ENCODE measurements around the gene PITPNM3.

DNA sequence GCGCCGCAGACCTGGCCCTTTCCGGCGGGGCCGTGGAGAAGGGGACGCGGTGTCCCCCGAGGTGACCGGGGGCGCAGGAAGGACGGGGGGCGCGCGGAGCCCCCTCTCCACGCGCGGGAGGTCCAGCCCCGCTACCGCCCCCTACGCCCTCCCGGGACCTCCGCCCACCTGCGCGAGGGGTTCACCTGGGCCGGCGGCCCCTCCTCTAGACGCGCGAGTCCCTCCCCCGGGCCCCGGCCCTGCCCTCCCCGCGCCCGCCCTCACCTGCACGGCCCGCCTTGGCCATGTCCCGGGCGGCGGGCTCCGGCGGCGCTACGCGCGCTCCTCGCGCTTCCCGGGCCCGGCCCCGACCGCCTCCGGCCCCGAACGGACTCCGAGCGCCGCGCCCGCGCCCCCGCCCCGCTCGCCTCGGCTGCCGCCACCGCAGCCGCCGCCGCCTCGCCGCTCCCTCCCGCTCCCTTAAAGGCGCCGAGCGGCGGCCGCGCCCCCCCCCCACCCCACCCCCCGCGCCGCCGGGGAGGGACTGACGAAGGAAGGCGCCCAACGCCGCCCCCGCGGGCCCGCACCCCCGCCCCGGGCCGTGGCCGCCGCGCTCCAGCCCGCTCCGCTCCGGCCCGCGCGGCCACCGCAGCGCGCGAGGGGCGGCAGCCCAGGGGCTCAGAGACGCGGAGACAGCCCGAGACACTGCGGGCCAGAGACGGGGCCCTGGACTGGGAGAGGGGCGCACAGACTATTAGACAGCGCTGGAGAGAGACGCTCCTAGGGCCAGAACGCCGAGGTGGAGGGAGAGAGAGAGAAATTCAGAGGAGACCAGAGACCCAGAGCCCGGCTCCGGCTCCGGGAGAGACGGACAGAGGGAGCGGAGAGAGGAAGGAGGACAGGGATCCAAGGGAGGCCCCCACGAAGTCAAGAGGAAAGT lies at the start of gene PITPNM3:
- TF ChIP-seq, protein P1, sequence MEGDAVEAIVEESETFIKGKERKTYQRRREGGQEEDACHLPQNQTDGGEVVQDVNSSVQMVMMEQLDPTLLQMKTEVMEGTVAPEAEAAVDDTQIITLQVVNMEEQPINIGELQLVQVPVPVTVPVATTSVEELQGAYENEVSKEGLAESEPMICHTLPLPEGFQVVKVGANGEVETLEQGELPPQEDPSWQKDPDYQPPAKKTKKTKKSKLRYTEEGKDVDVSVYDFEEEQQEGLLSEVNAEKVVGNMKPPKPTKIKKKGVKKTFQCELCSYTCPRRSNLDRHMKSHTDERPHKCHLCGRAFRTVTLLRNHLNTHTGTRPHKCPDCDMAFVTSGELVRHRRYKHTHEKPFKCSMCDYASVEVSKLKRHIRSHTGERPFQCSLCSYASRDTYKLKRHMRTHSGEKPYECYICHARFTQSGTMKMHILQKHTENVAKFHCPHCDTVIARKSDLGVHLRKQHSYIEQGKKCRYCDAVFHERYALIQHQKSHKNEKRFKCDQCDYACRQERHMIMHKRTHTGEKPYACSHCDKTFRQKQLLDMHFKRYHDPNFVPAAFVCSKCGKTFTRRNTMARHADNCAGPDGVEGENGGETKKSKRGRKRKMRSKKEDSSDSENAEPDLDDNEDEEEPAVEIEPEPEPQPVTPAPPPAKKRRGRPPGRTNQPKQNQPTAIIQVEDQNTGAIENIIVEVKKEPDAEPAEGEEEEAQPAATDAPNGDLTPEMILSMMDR (IDR thresholded peaks at IDR 0.05): no peak
- no peak for TF ChIP-seq POLR2A (IDR thresholded peaks at IDR 0.05)

Data from adrenal gland (tissue), 5 donors.